Measurements from ENCODE around the gene DNAJC30.

DNAJC30 gene

DNA sequence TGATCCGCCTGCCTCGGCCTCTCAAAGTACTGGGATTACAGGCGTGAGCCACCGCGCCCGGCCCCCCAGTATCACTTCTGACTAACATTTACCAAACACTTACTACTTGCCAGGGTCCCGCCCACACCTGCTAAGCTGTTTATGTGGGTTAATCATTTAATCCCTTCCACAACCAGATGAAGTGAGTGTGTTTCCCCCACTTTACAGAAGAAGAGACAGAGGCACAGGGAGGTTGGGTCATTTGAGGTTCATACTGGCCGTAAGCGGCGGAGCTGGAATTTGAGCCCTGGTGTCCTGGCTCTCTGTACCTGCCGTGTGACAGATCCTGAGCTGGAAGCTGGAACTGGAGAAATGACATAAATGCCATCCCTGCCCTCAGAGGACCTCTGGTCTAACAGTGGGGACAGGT lies 30.7 kb downstream of the DNAJC30 start:
- no peak overlapping the region for H3K4me3 ChIP-seq (ENCODE audit: control insufficient read depth, low read depth, low read length)
- TF ChIP-seq, protein P1, sequence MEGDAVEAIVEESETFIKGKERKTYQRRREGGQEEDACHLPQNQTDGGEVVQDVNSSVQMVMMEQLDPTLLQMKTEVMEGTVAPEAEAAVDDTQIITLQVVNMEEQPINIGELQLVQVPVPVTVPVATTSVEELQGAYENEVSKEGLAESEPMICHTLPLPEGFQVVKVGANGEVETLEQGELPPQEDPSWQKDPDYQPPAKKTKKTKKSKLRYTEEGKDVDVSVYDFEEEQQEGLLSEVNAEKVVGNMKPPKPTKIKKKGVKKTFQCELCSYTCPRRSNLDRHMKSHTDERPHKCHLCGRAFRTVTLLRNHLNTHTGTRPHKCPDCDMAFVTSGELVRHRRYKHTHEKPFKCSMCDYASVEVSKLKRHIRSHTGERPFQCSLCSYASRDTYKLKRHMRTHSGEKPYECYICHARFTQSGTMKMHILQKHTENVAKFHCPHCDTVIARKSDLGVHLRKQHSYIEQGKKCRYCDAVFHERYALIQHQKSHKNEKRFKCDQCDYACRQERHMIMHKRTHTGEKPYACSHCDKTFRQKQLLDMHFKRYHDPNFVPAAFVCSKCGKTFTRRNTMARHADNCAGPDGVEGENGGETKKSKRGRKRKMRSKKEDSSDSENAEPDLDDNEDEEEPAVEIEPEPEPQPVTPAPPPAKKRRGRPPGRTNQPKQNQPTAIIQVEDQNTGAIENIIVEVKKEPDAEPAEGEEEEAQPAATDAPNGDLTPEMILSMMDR (IDR thresholded peaks at IDR 0.05; ENCODE audit: control insufficient read depth, insufficient read depth, low read depth, low read length, missing control alignments), result no peak
- no peak for DNase-seq (ENCODE audit: low read depth)

DNA sequence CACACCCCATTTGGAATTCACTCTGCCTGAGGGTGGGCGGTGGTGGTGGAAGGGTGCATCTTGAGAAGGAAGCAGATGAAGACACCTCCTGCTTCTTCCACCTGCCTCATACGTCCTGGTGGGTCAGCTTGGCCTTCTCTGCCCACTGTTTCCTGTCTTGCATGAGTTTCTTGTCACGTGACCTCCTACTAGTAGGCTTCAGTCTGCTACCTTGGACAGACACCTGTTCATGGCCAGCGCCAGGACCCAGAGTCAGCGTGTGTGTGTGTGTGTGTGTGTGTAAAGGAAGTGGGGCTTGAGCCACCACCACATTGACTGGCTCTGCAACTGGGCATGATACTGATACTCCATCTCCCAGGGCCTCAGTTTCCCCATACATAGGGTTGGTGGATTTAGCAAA lies 32.7 kb downstream of the DNAJC30 start:
- TF ChIP-seq, protein P1 (IDR thresholded peaks at IDR 0.05; ENCODE audit: control insufficient read depth, insufficient read depth, low read depth, low read length, missing control alignments), result no peak
- H3K4me3 ChIP-seq (ENCODE audit: control insufficient read depth, low read depth, low read length), result no peak overlapping the region
- DNase-seq (ENCODE audit: low read depth), result no peak

DNA sequence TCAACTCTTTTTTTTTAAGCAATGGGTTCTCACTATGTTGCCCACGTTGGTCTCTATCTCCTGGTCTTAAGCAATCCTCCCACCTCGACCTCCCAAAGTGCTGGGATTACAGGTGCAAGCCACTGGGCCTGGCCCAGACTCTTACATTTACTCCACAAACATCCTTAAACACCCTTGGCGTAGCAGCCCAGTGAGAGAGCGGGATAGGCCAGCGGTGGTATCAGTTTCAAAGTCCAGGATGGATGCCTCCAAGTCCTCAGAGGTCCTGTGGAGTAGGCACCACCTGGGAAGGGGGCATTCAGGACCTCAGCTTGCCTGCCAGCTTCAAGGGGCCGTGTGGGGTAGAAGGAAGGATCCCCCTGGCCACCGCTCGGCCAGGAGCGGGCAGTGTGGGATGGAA lies 33.7 kb downstream of the DNAJC30 start:
- H3K4me3 ChIP-seq (ENCODE audit: control insufficient read depth, low read depth, low read length), result no peak overlapping the region
- DNase-seq (ENCODE audit: low read depth), result no peak
- TF ChIP-seq, protein P1 (IDR thresholded peaks at IDR 0.05; ENCODE audit: control insufficient read depth, insufficient read depth, low read depth, low read length, missing control alignments), result no peak

DNA sequence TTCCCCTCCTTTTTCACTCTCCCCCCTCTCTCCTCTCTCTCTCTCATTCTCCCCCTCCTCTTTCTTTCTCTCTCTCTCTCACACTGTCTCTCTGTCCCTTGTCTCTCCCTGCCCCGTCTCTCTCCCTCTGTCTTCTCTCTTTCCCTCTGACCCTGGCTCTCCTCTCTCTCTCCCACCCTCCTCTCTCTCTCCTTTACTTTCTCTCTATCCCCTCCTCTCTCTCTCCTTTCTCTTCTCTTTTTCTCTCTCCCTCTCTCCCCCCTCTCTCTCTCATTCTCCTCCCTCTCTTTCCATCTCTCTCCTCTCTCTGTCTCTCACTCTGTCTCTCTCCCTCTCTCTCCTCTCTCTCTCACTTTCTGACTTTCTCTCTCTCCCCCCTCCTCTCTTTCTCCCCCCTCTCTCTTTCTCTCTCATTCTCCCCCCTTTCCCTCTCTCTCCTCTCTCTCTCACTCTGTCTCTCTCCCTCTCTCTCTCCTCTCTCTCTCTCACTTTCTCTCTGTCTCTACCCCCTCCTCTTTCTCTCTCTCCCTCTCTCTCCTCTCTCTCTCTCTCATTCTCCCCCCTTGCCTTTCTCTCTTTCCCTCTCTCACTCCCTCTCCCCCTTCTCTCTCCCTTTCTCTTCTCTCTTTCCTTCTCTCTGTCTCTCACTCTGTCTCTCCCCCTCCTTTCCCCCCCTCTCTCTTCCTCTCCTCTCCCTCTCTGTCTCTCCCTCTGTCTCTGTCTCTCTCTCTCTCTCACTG lies 34.5 kb downstream of the DNAJC30 start:
- no peak for DNase-seq (ENCODE audit: low read depth)
- TF ChIP-seq, protein P1 (IDR thresholded peaks at IDR 0.05; ENCODE audit: control insufficient read depth, insufficient read depth, low read depth, low read length, missing control alignments), result no peak
- H3K4me3 ChIP-seq (ENCODE audit: control insufficient read depth, low read depth, low read length), result no peak overlapping the region

DNA sequence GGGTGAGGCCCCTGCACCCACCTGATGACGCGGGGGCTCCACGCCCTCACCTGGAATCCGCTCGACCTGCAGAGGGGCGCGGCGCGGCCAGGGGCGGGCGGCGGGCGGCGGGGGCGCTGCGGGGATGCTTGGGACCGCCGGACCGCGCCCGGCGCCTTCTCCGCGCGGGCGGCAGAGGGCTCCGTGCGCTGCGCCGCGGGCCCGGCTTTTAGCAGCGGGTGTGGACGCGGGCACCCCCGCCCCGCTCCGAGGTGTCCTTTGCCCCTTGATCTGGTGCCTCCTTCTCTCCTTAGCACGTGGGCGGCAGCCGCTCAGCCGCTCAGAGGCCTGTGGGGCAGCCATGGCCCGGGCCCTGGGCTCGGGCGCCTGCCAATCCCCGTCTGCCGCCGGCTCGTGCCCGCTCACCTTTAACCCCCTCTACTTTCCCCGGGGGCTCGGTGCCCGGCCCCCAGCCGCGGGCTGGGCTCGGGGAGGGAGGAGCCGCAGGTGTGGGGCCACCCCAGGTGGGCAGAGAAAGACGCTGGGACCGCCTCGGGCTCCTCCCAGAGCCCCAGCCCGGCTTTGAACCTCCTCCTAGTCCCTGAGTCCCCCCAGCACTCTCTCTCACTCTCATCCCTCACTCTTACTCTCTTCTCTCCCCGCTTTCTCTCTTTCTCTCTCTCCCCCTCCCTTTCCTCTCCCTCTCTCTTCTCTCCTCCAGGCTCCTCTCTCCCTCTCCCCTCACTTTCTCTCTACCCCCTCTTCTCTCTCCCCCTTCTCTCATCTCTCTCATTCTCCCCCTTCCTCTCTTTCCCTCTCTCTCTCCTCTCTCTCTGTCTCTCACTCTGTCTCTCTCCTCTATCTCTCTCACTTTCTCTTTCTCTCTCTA lies 35.3 kb downstream of the DNAJC30 start:
- H3K4me3 ChIP-seq (ENCODE audit: control insufficient read depth, low read depth, low read length), result peak overlapping the region; percentile 8; the same call in 1 of the 2 replicates
- TF ChIP-seq, protein P1 (IDR thresholded peaks at IDR 0.05; ENCODE audit: control insufficient read depth, insufficient read depth, low read depth, low read length, missing control alignments), result no peak
- DNase-seq (ENCODE audit: low read depth), result no peak

DNA sequence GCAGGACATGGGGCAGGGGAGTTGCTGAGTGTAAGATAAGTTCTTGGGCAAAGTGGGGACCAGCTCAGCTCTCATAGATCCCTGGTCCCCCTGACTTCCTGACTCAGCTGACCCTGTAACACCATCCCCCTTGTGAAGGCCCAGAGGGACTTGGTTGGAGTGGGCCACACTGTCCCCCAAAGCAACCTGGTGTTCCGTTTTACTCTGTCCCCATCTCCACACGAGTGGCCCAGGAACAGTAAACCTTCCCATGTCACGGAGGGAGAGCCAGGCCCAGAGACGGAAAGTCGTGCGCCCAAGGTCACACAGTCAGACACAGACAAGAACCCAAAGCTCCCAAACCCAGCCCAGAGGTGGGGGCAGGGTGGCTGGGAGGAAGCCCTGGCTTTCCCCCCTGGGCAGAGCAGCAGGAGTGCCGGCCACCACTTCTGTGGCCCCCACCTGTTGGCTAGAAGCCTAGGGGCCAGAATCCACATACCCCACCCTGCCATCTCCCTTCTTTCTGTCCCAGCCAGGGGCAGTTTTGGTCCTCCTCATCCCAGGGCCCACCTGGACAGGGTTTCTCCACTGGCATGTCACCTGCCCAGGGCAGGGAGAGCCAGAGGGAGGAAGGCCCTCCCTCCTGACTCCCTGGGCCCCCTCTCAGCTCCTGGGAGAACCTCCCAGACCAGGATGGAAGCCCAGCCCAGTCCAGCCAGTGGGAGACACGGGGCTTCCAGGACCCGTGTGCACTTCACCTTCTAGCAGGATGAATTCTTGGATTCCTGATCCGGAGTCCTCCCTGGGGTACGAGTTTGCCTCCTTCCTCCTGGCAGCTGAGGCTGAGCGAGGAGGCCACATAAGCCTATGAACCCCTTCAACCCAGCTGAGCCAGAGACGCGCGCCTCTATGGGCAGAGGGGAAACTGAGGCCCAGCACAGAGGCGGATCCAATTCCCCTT lies 36.2 kb downstream of the DNAJC30 start:
- no peak overlapping the region for H3K4me3 ChIP-seq (ENCODE audit: control insufficient read depth, low read depth, low read length)
- DNase-seq (ENCODE audit: low read depth), result no peak
- TF ChIP-seq, protein P1 (IDR thresholded peaks at IDR 0.05; ENCODE audit: control insufficient read depth, insufficient read depth, low read depth, low read length, missing control alignments), result no peak
